IMR-90 (cell line): ENCODE measurements around the gene DOCK2. TPM values are rescaled to one million over a fixed set of nuclear protein-coding genes. Genes with fewer than 3 reads are reported as not detected.
"Not testable (repeated sequence)": the region's sequence is repeated elsewhere in the genome, so short reads cannot be mapped to it uniquely, and the experiment has no call there.

ENCODE experiments used
- ATAC-seq: fragments of 200-7000 bp; cut with Tn5 transposase; 2 replicates; pipeline ENCODE4 v1.9.1; 2020; ENCODE audit warnings: low read depth, mild to moderate bottlenecking, moderate library complexity
- BruUV-seq: library from RNA; stranded (reverse); fragments of 400-500 nt; replicated peaks from 2 replicates; lab custom pipeline; 2021; lab: Mats Ljungman, UMichigan
- CTCF ChIA-PET: fragments of 300-600 bp; formaldehyde crosslinking; extraction: SDS; loops from one replicate; lab custom pipeline; 2021; ENCODE audit warnings: antibody characterized with exemption; lab: Yijun Ruan, JAX
- POLR2A ChIA-PET: fragments of 300-600 bp; sonication (Branson Sonifier 250); formaldehyde crosslinking; loops from one replicate; lab custom pipeline; 2022; ENCODE audit warnings: antibody characterized with exemption; ENCODE audit not compliant: unreplicated experiment; lab: Charles Lee
- DNase-seq: peaks from one replicate; pipeline ENCODE4 v3.0.0; 2013
- H2AFZ ChIP-seq: replicated peaks from 2 replicates; pipeline ENCODE3; 2013; ENCODE audit warnings: low read length, mild to moderate bottlenecking; ENCODE audit not compliant: poor library complexity
- H2AK5ac ChIP-seq: 2 replicates; pipeline ENCODE4 v1.6.1; 2013; ENCODE audit warnings: low read depth, low read length, inconsistent platforms
- H2AK9ac ChIP-seq: replicated peaks from 2 replicates; pipeline ENCODE3; 2013; ENCODE audit warnings: mild to moderate bottlenecking, low read depth, low read length, moderate library complexity; ENCODE audit not compliant: poor library complexity
- H2BK120ac ChIP-seq: 2 replicates; pipeline ENCODE4 v1.6.1; 2013; ENCODE audit warnings: low read depth, low read length, inconsistent platforms
- H2BK15ac ChIP-seq: 3 replicates; pipeline ENCODE4 v1.6.1; 2013; ENCODE audit warnings: low read depth, low read length, inconsistent platforms
- H2BK20ac ChIP-seq: 2 replicates; pipeline ENCODE4 v1.6.1; 2013; ENCODE audit warnings: low read depth, mild to moderate bottlenecking, inconsistent platforms, low read length, moderate library complexity
- H2BK5ac ChIP-seq: 2 replicates; pipeline ENCODE4 v1.6.1; 2013; ENCODE audit warnings: mild to moderate bottlenecking, low read depth, low read length, inconsistent platforms; ENCODE audit not compliant: poor library complexity, severe bottlenecking
- H3K14ac ChIP-seq: replicated peaks from 2 replicates; pipeline ENCODE4 v1.6.1; 2013; ENCODE audit warnings: low read depth, low read length, inconsistent platforms
- H3K18ac ChIP-seq: 2 replicates; pipeline ENCODE4 v1.6.1; 2013; ENCODE audit warnings: low read depth, low read length, control low read depth
- H3K23ac ChIP-seq: 2 replicates; pipeline ENCODE4 v1.6.1; 2013; ENCODE audit warnings: low read depth, low read length, inconsistent platforms
- H3K27ac ChIP-seq: 2 replicates; pipeline ENCODE4 v1.5.1; 2013; ENCODE audit warnings: mild to moderate bottlenecking, control low read depth, low read length; ENCODE audit not compliant: insufficient read depth
- H3K27me3 ChIP-seq: 2 replicates; pipeline ENCODE4 v1.6.1; 2013; ENCODE audit warnings: low read length; ENCODE audit not compliant: control insufficient read depth, insufficient read depth
- H3K36me3 ChIP-seq: 2 replicates; pipeline ENCODE4 v1.6.1; 2013; ENCODE audit warnings: low read length, mixed read lengths; ENCODE audit not compliant: control insufficient read depth, insufficient read depth
- H3K4ac ChIP-seq: 2 replicates; pipeline ENCODE4 v1.6.1; 2013; ENCODE audit warnings: low read depth, low read length, inconsistent platforms
- H3K4me1 ChIP-seq: 2 replicates; pipeline ENCODE4 v1.6.1; 2013; ENCODE audit warnings: low read length, mixed read lengths; ENCODE audit not compliant: control insufficient read depth, insufficient read depth
- H3K4me2 ChIP-seq: 2 replicates; pipeline ENCODE4 v1.6.1; 2013; ENCODE audit warnings: low read depth, mild to moderate bottlenecking, control low read depth, low read length, moderate library complexity
- H3K4me3 ChIP-seq: 2 replicates; pipeline ENCODE4 v1.5.1; 2013; ENCODE audit warnings: low read depth, mild to moderate bottlenecking, control low read depth, low read length, moderate library complexity; ENCODE audit not compliant: insufficient read depth
- H3K56ac ChIP-seq: 2 replicates; pipeline ENCODE4 v1.6.1; 2013; ENCODE audit warnings: low read length, inconsistent platforms; ENCODE audit not compliant: insufficient read depth; ENCODE audit errors: extremely low read depth
- H3K79me1 ChIP-seq, 2 experiments: 2 replicates each; pipeline ENCODE4 v1.6.1; 2013; ENCODE audit warnings: low read length in 2 of 2, inconsistent platforms in 1 of 2, low read depth in 1 of 2
- H3K9ac ChIP-seq: 2 replicates; pipeline ENCODE4 v1.6.1; 2013; ENCODE audit warnings: low read depth, low read length, control low read depth
- H3K9me1 ChIP-seq: 2 replicates; pipeline ENCODE4 v1.6.1; 2013; ENCODE audit warnings: low read length, inconsistent platforms; ENCODE audit not compliant: insufficient read depth
- H3K9me3 ChIP-seq: 2 replicates; pipeline ENCODE4 v1.6.1; 2013; ENCODE audit warnings: low read length; ENCODE audit not compliant: control insufficient read depth, insufficient read depth
- H4K20me1 ChIP-seq: 2 replicates; pipeline ENCODE4 v1.6.1; 2013; ENCODE audit warnings: low read length, inconsistent platforms; ENCODE audit not compliant: insufficient read depth
- H4K5ac ChIP-seq: 2 replicates; pipeline ENCODE4 v1.6.1; 2013; ENCODE audit warnings: mild to moderate bottlenecking, low read depth, low read length, control low read depth
- H4K8ac ChIP-seq, 2 experiments: 2 replicates each; pipeline ENCODE4 v1.6.1; 2013; ENCODE audit warnings: low read depth in 2 of 2, low read length in 2 of 2, control low read depth in 1 of 2, inconsistent platforms in 1 of 2
- H4K91ac ChIP-seq: 2 replicates; pipeline ENCODE4 v1.6.1; 2013; ENCODE audit warnings: low read depth, low read length, inconsistent platforms; ENCODE audit not compliant: insufficient read depth
- WGBS, 2 experiments: methylation state at CpG; one replicate each; pipeline versions ENCODE4 v1.1.5 to v1.1.7; 2013; ENCODE audit warnings: missing lambda C conversion rate in 2 of 2; ENCODE audit not compliant: insufficient read length in 1 of 2; ENCODE audit errors: extremely low coverage in 2 of 2; 5-methylcytosine and 5-hydroxymethylcytosine counted together
- dilution Hi-C: fragments of 300-500 bp; cut with HindIII; formaldehyde crosslinking; loops from one replicate; pipeline ENCODE4 v1.14.3; 2018; ENCODE audit warnings: low sequenced_read_pairs; ENCODE audit not compliant: unreplicated experiment
- in situ Hi-C: fragments of 300-500 bp; cut with MboI; formaldehyde crosslinking; loops from 3 replicates; pipeline ENCODE4 v1.14.3; 2019; ENCODE audit warnings: low sequenced_read_pairs, inconsistent platforms, mixed read lengths
- intact Hi-C: fragments of 100-400 bp; cut with micrococcal nuclease; formaldehyde crosslinking; loops from 2 replicates; pipeline ENCODE4 v1.10.0; 2022
- polyA plus RNA-seq, 3 experiments: library from polyadenylated mRNA; depleted of rRNA; stranded (reverse); fragments of >200 nt; gene quantifications; 2 replicates each; pipeline ENCODE4 v1.2.3, GENCODE V29; 2012; ENCODE audit warnings: low replicate concordance in 1 of 3
- total RNA-seq: library from RNA; depleted of rRNA; stranded (reverse); fragments of >200 nt; gene quantifications from 2 replicates; pipeline ENCODE4 v1.2.3, GENCODE V29; 2012

The DOCK2 gene
- total and polyA plus RNA-seq, 2 of the 4 experiments (the other 2 are of a cell fraction): 0.72 to 3.0 TPM

GRCh38 chr5:169624307-169624706 lies 12.8 kb upstream of the DOCK2 start:
- dilution Hi-C loops, H3K79me1 ChIP-seq, H3K4ac ChIP-seq, H4K91ac ChIP-seq, ATAC-seq, H4K20me1 ChIP-seq, H2AK5ac ChIP-seq, H2BK5ac ChIP-seq, H3K14ac ChIP-seq, H3K4me1 ChIP-seq, H3K9me3 ChIP-seq, H3K36me3 ChIP-seq, H2BK15ac ChIP-seq, H3K27me3 ChIP-seq, H3K18ac ChIP-seq, H2AFZ ChIP-seq, H3K56ac ChIP-seq, H4K8ac ChIP-seq, H3K23ac ChIP-seq, POLR2A ChIA-PET, BruUV-seq, DNase-seq, H3K4me3 ChIP-seq, H2AK9ac ChIP-seq, H2BK20ac ChIP-seq, H3K9me1 ChIP-seq, in situ Hi-C loops, H3K27ac ChIP-seq, H4K5ac ChIP-seq, intact Hi-C loops, H3K9ac ChIP-seq, H3K4me2 ChIP-seq, H2BK120ac ChIP-seq: not testable (repeated sequence)
- CTCF ChIA-PET: interaction anchor here (0.6 kb wide), 1 partner anchor 1237 kb away, joined by 4 read pairs; no protein-coding TSS in a partner anchor
- 79% methylated on average over 2 of the region's 2 CpGs; no CpG with 5 or more reads in 1 of the 2 experiments for WGBS, 2 experiments
